Measurements from ENCODE around the gene ZC3H12C.

The ZC3H12C gene

DNA sequence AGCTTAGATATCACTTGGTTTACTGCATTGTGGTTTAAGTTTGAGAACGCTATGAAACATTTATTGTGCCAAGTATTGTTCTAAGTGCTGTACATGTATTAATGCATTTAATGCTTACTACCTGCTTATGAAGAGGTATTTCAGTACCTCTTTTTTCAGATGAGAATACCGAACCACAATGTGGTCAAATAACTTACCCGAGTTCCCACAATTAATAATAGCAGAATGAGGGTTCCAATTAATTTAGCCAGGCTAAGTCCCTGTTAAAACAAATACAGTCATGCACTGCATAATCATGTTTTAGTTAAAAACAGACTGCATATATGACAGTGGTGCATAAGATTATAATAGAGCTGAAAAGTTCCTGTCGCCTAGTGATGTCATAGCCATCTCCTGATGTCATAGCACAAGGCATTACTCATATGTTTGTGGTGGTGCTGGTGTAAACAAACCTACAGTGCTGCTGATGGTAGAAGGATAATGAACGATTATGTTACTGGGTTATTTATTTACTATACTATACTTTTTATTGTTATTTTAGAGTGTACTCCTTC lies 4.3 kb downstream of the ZC3H12C start:
- no peak for DNase-seq (ENCODE audit: low read depth in 2 of 2)

DNA sequence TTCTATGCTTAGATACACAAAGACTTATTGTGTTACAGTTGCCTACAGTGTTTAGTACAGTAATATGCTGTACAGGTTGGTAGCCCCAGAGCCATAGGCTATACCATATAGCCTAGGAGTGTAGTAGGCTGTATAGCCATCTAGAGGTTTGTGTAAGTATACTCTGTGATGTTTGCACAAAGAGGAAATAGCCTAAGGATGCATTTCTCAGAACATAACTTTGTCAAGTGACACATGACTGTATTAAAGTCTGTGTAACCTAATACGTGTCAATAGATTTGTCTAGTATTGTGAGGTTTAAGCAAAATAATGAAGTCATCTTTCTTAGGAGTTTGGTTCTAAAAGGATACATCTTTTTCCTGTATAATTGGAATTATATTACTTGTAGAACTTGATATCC lies 5.5 kb downstream of the ZC3H12C start:
- DNase-seq (ENCODE audit: low read depth in 2 of 2) = no peak

DNA sequence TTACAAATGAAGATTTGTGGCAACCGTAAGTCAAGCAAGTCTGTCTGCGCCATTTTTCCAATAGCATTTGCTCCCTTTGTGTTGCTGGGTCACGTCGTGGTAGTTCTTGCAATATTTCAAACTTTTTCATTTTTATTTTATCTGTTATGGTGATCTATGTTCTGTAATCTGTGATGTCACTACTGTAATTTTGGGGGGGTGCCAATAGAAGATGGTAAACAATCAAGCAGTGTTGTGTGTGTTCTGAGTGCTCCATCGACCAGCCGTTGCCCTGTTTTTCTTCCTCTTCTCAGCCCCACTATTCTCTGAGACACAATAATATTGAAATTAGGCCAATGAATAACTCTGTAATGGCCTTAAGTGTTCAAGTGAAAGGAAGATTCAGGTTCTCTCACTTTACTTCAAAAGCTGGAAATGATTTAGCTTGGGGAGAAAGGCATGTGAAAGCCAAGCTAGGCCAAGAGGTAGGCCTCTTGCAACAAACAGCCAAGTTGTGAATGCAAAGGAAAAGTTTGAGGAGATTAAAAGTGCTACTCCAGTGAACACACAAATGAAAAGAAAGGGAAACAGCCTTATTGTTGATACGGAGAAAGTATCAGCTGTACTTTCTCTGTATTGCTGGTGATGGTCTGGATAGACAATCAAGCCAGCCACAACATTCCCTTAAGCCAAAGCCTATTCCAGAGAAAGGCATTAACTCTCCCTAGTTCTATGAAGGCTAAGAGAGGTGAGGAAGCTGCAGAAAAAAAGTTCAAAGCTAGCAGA lies 7.5 kb downstream of the ZC3H12C start:
- DNase-seq (ENCODE audit: low read depth in 2 of 2) = no peak

DNA sequence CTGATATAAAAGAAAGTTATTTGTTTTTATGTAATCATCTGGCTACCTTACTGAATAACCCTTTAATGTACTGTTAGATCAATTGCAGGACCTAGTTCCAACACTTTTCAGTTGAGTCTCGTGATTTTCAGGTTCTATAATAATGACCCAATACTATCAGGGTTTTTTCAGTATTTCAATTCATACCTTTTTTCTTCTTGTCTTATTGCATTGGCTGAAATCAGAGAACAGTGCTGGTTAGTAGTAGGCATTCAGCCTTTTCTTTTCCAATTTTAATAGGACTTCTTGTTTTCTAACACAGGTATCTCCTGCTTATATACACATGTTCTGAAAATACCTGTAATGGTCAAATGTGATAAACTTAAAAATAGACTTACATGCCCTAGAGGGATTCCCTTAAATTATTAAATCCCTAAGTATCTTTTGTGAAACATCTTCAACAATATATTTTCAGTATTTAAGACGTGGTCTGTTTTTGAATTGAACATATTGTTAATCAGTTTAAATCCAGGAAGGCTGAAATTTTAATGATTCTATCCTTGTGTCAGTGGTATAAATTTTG lies 13.6 kb downstream of the ZC3H12C start:
- no peak for DNase-seq (ENCODE audit: low read depth in 2 of 2)

DNA sequence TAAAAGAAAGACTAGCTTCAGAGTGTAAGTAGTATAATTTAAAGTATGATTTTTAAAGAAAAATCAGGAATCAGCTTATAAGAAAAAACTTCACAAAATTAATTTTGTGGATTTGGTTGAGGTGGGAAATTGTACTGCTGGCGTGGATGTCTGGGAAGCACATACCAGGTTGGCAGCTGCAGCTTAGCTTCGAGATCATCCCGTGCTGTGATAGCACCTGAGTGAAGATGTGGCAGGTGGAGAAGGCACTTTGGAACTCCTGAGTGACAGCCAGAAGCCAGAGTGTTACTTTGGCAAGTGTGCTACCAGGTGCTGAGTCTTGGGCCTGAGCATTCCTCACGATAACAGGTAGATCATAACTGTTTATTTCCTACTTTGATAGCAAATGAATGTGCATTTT lies 17.7 kb downstream of the ZC3H12C start:
- no peak for DNase-seq (ENCODE audit: low read depth in 2 of 2)

DNA sequence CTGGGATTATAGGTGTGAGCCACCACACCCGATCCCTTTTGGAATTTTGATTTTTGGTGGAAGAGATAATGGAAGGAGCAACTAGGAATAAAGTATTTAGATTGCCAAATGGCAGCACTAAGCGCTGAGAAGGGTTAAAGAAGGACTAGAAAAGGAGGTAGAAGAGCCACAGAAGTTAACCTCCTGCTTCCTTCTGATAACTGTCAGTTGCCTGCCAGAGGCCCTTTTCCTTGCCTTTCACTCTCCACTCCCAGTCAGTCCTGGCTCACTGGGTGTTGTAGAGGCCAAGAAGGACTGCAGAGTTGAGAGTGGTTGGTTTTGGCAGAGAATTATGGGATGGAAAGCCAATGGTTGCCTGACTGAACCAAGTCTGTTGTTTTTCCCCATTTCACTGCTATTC lies 19.3 kb downstream of the ZC3H12C start:
- DNase-seq (ENCODE audit: low read depth in 2 of 2) = no peak

DNA sequence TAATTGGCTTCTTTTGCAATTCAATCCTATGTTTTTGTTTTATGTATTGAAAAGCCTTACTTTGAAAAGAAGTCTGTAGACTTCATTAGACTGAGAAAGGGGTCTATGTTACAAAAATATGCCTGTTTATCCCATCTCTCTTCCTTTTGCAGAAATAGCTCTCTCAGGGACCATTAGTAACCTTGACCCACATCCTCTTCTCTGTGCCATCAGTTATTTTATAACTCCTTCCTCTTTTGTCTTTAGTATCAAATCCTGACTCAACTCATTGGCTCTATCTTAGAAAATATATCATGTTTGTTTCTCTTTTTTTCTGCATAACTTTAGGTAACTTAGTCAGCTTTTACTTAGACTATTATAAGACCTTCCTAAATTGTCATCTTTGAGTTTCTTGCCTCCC lies 20.3 kb downstream of the ZC3H12C start:
- DNase-seq (ENCODE audit: low read depth in 2 of 2) = no peak

DNA sequence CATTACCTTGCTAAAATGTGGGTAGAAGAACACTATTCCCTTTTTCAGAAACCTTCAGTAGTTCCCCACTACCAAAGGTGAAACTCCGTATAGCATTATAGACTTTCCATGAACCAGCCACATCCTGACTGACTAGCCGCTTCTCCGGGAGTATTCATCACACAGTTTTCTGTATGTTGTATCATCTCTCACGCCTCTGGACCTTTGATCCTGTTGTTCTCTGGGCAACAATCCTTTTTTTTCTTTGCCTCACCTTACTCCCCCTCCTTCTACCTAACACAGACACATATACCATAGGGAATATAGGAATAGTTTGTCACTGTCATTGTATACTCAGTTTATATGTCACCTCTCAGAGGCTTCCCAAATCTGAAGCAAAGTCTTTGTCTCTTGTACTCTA lies 20.8 kb downstream of the ZC3H12C start:
- DNase-seq (ENCODE audit: low read depth in 2 of 2) = no peak

DNA sequence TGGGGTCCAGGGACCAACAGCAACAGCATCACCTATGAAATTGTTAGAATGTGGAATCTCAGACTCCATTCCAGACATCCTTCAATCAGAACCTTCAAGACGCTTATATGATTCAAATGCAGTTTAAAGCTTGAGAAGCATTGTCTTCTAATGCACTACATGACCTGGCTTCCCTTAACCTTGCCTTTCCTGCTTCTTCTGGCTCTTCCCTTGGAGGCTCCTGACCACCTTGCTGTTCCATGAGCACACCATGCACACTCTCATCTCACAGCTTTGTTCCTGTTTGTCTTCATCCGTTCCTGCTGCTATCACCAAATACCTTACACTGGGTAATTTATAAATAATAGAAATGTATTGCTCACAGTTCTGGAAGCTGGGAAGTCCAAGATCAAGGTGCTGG lies 26.1 kb downstream of the ZC3H12C start:
- DNase-seq (ENCODE audit: low read depth in 2 of 2) = no peak

DNA sequence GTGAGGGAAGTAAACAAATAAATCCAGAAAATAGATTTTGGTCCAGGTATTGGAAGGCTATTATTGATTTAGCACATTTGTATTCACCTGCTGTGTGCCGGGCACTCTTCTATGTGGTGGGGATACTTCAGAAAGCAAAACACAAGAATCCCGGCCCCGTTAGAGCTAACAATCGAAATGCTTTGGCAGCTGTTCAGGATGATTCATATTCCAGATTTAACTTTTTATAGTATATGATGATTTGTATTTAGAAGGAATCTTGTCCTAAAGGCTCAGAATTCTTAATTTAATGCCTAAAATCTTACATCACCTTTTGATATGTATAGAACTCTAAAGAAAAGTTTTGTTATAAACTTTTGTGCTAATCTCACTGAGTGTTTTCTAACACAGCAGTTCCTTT lies 28.0 kb downstream of the ZC3H12C start:
- DNase-seq (ENCODE audit: low read depth in 2 of 2) = no peak

DNA sequence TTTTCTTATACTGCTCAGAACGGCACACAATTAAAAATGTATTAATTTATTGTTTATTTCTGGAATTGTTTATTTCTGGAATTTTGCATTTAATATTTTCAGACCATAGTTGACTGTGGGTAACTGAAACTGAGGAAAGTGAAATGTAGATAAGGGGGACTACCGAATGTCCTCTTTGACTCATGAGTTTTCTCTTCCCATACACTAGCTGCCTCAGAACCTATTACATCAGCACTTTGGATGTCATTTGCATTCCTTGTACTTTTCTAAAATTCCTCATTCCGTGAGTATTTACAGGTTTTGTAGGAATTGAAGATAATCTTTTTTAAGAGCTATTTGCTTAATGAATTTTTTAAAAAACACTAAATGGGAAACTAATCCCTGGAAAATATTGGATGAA lies 29.8 kb downstream of the ZC3H12C start:
- DNase-seq (ENCODE audit: low read depth in 2 of 2) = no peak

DNA sequence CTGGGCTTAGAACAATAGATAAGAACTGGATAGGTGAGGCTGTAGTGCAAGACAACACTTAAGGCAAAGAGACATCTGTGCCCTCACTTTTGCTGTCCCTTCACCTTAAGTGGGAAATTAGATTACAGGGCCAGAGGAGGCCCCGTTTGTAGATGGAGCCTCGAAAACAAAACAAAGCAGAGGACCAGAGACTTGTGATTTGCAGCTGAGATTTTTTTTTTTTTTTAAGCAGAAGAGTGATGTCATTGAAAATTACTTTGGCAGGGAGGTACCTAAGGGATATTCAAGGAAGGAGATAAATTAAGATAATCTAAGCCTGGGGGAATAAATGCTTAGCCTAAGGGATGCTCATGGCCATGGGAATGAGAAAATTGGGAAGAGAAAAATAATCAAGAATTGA lies 31.4 kb downstream of the ZC3H12C start:
- no peak for DNase-seq (ENCODE audit: low read depth in 2 of 2)

DNA sequence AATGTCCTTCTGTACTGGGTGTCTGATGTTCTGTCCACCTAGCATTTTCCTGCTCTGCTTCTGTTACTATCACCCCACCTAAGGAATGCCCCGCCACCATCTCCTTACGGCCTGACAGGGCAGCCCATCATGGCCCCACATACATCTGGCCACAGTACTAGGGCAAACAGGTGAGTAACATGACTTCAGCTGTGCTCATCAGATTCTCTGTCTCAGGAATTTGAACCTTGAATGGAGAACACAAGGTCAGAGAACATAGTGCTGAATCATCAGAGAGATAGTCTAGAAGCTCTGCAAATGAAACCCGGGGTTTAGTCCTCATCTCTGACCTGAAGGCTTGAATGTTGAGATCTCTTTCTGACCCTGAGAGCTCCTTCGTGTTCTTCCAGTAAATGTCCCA lies 32.4 kb downstream of the ZC3H12C start:
- DNase-seq (ENCODE audit: low read depth in 2 of 2) = no peak

DNA sequence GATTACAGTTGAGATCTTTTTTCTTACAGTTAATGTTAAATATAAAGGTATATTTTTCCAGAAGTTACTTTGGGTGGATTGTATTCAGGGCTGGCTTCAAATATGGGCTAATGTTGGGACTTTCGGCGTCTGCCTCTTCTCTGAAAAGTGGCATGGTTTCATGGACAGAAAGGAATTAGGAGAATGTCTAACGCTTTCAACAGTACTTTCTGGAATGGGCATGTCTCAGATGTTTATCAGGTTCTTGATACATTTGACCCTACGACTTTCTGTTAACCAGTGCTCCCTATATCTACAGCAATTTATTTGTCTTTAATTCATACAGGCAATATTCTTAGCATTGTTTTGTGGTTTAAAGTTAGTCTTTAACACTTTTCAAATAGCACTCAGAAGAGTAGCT lies 33.7 kb downstream of the ZC3H12C start:
- no peak for DNase-seq (ENCODE audit: low read depth in 2 of 2)

DNA sequence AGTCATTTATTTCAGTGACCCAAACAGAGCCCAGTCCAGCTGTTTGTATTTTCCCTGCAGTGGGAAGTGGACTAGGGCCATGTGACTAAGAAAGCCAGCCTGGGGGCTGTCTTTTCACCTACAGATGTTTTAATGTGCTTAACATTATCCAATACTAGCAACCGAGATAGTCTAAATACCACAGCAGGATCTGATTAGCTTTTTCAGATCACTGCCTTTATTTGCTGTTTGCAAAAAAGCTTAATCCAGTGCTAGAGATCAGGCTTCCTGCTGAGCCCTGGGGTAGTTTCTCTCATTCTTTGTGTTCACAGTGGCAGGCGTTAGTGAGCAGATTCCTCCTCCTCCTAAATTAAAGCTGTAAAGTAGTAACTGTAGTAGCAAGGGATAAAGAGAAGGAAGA lies 35.0 kb downstream of the ZC3H12C start:
- no peak for DNase-seq (ENCODE audit: low read depth in 2 of 2)

DNA sequence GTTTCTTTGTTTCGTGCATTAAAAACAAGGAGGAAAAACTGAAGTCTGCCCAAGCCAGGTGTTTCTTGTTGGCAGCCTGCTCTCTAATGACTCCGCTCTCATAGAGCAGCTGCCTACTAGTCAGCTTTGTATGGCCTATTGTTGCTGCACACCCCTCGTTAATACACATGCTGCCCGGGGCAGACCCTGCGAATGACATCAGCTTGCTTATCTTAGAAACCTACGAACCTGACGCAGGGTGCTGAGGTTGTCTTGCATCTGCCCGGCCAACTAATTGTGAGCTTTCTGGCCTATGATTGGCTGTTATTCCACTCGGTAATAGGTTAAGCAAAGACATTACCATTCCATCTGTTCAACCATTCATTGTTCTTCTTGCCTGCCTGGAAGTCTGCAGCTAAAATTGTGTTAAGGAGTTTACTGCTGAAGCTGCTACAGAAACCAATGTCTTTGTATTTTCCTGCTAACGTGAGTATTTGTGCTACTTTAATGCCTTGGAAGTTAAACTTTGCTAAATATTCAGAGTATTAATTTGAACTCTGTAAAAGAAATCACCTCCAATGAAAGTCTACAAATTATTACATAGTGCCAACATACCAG lies 37.5 kb downstream of the ZC3H12C start:
- DNase-seq (ENCODE audit: low read depth in 2 of 2) = no peak

DNA sequence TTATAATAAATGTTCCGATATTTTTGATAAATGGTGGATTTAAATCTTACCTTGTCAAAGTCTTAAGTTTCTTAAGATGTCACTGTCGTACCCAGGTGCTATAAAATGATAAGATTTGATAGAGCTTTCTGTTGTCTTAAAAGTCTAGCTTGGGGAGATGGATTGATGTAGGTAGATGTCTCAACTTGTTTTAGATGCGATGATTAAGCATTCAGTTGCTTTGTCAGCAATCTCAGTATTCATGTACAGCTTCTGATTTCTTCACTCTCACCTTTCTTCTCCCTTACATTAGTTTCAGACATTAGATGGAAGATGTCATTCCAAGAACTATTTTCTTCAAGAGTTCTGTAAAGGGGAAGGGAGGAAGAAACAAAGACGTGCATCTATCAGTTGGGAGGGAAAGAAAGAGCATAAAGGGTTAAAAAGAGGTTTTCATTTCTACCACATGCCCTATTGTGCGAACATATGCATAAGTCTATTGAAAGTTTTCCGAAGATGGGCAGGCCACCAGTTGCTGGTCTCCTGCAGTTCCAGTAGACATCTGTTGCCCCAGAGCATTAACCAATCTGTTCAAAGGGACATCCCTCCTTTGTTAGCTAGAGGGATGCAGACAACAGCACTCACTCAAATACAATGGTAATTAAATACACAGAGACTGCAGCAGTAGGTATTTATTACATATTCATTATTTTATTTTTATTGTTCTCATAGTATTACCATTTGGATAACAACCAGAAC lies 38.4 kb downstream of the ZC3H12C start:
- DNase-seq (ENCODE audit: low read depth in 2 of 2) = no peak

DNA sequence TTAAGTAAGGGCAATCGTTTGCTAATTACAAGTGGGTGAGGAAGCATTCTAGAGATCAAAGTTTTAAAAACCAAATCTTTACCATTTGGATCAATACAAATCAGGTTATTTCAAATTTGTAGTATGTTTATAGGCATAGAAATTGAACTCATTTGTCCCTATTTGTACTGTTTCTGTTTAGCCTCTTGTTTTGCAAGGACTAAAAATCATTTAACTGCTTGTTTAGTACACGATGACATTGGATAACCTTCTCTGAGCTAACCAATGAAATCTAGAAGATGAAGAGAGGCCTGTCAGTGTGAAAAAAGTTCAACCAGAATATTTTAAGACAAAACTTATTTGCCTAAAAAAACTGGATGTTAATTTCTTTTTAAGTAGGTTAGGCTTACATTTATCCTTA lies 40.0 kb downstream of the ZC3H12C start:
- DNase-seq (ENCODE audit: low read depth in 2 of 2) = no peak

DNA sequence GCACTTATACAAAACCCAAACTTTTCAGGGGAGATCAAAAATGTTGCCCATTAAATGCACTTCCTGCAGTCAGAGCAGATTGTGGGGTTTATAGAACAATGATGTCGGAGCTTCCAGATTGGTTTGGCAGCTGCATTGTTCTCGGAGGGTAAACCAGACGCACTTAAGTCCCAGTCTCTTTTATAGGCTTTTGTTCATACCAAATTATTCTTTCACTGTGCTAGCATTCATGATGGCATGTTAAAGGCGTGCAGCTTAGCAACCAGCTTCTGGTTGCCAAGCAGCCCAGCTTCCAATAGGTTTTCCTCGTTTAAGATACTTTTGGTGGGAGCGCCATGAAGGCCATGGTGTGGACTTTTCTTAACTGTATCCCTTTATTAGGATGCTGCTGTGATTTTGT lies 40.9 kb downstream of the ZC3H12C start:
- no peak for DNase-seq (ENCODE audit: low read depth in 2 of 2)

DNA sequence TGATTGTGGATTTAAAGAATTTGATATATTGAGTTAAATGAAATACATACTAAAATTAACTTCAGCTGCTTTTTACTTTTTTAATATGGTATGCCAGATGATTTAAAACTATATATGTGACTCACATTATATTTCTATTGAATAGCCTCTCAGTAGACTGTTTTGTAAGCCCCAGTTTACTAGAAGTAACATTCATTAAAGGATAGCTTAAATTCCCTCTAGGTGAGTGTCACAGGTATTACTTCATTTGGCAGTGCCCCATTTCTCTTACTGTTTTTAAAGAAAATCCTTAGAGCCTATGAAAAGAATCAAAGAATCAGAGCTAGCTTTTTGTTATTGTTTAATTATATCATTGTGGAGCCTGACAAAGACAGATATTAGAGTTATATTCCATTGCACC lies 48.6 kb downstream of the ZC3H12C start:
- no peak for DNase-seq (ENCODE audit: low read depth in 2 of 2)

DNA sequence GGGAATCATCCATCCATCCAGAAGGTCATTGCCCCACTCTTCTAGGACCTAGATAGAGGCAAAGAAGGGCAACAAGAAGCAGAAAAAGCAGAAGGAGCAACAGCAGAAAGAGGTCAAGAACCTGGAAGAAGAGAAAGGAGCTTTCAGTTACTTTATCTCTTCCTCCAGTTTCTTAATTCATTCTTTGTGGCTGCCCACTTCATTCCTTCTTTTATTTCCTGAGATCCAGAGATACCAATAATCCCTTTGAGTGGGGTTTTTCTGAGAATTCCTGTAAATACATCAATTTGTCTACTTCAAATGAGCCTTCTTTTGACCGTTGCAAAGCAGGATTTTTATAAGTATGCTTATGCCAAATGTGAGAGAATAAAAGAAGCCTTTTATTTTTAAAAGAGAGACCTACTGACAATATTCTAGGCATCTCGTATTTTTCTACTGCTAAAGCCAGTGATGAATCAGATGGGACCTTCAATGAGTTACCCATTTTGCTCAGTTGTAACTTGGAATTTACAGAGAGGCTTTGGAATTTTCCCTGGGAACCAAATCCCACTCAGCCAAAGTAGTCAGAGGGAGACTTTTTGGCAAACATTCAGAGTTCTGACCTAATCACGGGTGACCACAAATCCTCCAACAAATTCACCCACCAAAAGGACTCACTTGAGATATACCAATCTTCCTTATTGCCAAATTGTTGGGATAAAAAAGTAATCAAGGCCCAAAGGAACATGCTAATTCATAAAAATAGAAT lies 54.9 kb downstream of the ZC3H12C start:
- no peak for DNase-seq (ENCODE audit: low read depth in 2 of 2)
